NB4 (cell line): ENCODE measurements around the gene RAB3IL1.

Experiments used
- CTCF ChIP-seq: IDR thresholded peaks from one replicate; pipeline ENCODE4 v1.5.1; 2012; ENCODE audit warnings: low read depth, low read length
- MYC ChIP-seq: IDR thresholded peaks from 2 replicates; pipeline ENCODE4 v1.6.1; 2011; ENCODE audit warnings: low read depth, low read length
- POLR2A ChIP-seq: IDR thresholded peaks from 2 replicates; pipeline ENCODE4 v1.6.1; 2011; ENCODE audit warnings: mild to moderate bottlenecking; ENCODE audit not compliant: insufficient read length; ENCODE audit errors: extremely low read depth

- TF ChIP-seq CTCF (no peak), MYC (no peak), POLR2A (no peak)
These were observed 43.0 kb downstream of the RAB3IL1 start for GRCh38 chr11:61874377-61874809.
